ENCODE data around the gene VPS26B. TPM values are rescaled to one million over a fixed set of nuclear protein-coding genes. Genes with fewer than 3 reads are reported as not detected.

The VPS26B gene
- total and polyA plus RNA-seq, 5 experiments from 2014 or later = 47.8 to 70.1 (median 62.5) TPM

DNA sequence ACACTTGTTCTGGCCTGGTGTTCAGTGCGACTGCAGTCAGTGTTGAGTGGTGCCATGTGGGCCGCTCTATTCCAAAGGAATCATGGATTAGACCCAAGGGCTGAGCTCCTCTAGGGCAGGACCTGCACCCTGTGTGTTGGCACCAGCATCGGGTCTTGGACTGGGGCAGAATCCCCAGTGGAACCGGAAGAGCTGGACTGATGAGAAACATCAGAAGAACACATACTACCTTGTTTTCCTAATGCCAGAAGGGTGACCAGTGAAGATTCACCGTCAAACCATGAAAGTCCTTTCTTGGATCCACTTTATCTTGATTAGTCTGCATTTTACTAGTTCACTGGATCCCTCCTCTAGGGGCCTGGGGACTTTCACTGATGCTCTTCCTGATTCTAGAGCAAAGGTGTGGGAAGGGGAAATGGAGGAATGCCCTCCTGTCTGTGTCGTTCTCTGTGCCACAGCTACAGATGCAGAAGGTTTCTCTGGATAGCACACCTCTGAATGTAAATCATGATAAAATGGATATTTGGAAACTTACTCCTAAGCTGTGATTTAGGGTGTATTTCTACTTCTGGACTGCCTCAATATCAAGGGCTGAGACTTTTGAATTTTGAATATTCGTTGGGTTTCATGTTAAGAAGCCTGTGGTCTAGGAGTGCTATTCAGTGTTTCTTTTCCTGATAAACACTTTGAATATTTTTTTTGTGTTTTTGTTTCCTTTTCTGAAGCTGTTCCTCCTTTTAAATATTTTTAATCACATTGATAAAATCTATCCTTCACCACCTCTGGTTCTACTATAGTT lies 40.7 kb downstream of the VPS26B start:
- peaks cover 0 to 33% (median under 1%) of the 10 kb centered on the region in 3 donors for H3K36me3 Mint-ChIP-seq
- H3K4me3 Mint-ChIP-seq = no peak overlapping the region
- H3K27me3 Mint-ChIP-seq = no peaks in the 10 kb centered on the region
- no peak for ATAC-seq
- no peak for DNase-seq
- no peaks in the 10 kb centered on the region for H3K9me3 Mint-ChIP-seq
- POLR2A ChIA-PET = no interaction called here
- H3K27ac Mint-ChIP-seq = peak overlapping the region in 6 of 10 donors; percentile 1 to 77 (median 34)
- peaks cover 7 to 13% (median 10%) of the 10 kb centered on the region in 4 donors for H3K4me1 Mint-ChIP-seq

DNA sequence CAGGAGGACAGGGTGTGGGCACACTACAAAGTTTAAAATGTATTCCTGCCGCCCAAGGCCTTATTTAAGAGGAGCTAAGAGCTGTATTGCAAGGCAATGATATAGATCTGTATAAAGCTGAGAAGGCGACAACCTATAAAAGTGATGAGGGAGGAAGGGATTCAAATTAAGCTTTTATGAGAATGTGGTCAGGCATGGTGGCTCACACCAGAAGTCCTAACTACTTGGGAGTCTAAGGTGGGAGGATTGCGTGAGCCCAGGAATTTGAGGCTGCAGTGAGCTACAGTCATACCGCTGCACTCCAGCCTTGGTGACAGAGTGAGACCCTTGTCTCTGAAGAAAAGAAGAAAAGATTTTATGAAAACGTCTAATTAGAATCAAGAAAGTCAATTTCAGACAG lies 42.0 kb downstream of the VPS26B start:
- Mint-ChIP-seq H3K27ac (peak overlapping the region in 6 of 10 donors; percentile 9 to 67 (median 62)), H3K4me3 (no peak overlapping the region), H3K9me3 (no peaks in the 10 kb centered on the region), H3K36me3 (peaks cover 0 to 22% (median 0%) of the 10 kb centered on the region in 3 donors), H3K27me3 (peaks cover 0 to 7% (median 0%) of the 10 kb centered on the region in 5 donors), H3K4me1 (peaks cover 16 to 25% (median 21%) of the 10 kb centered on the region in 4 donors)
- POLR2A ChIA-PET = no interaction called here
- ATAC-seq (no peak), DNase-seq (no peak)

DNA sequence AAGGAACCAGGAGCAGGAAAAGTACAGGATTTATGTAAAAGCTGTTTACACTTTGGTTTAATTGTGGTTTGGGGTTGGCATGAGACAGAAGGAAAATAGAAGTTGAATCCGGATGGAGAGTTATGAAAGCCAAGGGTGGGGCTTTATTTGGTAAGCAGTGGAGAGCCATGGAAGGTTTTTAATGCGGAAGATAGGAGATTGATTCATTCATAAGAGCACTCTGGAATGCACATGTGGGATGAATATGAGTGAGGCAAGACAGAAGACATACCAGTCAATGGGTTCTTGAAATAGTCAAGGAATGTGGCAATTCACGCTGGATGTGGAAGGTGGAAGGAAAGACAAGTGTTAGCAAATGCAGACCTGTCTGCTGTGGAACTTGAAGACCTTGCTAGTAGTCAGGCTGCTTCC lies 42.4 kb downstream of the VPS26B start:
- H3K4me1 Mint-ChIP-seq = peaks cover 17 to 28% (median 23%) of the 10 kb centered on the region in 4 donors
- ATAC-seq = no peak
- no peaks in the 10 kb centered on the region for H3K9me3 Mint-ChIP-seq
- no peak for DNase-seq
- H3K36me3 Mint-ChIP-seq = peaks cover 0 to 22% (median 0%) of the 10 kb centered on the region in 3 donors
- no peak overlapping the region for H3K4me3 Mint-ChIP-seq
- H3K27me3 Mint-ChIP-seq = peaks cover 0 to 8% (median 0%) of the 10 kb centered on the region in 5 donors
- peak overlapping the region in 7 of 10 donors; percentile 9 to 67 (median 35) for H3K27ac Mint-ChIP-seq
- POLR2A ChIA-PET = interaction anchor here (0.6 kb wide), 1 partner anchor 70 kb away, joined by 5 read pairs; no protein-coding TSS in a partner anchor

DNA sequence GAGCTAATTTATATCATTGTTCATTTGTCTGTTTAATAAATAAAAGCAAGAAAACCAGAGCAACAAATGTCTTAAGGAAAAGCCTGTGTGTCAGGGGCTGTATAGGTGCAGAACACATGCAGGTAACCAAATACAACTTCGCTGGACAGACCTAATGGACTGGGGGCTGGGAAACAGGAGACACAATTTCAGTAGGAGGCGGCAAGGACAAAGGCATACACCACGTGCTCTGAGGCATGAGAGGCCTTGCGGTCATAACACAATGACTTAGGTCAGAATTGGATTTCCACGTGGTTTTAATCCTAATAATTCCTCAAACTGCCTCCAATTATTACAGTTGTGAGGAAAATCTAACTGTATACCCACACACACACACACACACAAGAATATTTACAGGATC lies 43.0 kb downstream of the VPS26B start:
- Mint-ChIP-seq H3K27ac (peak overlapping the region in 3 of 10 donors; percentile 9 to 57 (median 35)), H3K9me3 (no peaks in the 10 kb centered on the region), H3K4me1 (peaks cover 18 to 28% (median 21%) of the 10 kb centered on the region in 4 donors), H3K27me3 (peaks cover 0 to 11% (median 0%) of the 10 kb centered on the region in 5 donors), H3K4me3 (no peak overlapping the region), H3K36me3 (peaks cover 0 to 17% (median 0%) of the 10 kb centered on the region in 3 donors)
- ATAC-seq = no peak
- no peak for DNase-seq
- POLR2A ChIA-PET = interaction anchor here (0.6 kb wide), 1 partner anchor 71 kb away, joined by 5 read pairs; no protein-coding TSS in a partner anchor

DNA sequence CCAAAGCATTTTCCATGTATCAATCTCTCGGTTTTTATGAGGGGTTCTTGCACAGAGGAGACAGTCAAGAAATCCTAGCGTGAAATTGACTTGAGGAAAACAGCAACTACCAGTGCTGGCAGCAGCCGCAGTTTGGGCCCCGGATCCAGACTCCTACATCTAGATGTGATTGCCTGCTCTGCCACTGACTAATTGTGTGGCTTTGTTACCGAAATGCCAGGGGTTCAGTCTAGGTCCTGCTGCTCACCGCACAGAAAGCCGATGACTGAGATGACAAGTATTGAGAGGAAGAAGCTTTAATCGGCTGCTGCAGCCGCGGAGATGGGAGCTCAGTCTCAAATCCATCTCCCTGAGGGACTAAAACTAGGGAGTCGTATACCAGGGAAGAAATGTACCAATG lies 43.5 kb downstream of the VPS26B start:
- Mint-ChIP-seq H3K4me3 (no peak overlapping the region), H3K36me3 (peaks cover 0 to 16% (median 0%) of the 10 kb centered on the region in 3 donors), H3K9me3 (no peaks in the 10 kb centered on the region), H3K27me3 (peaks cover 0 to 14% (median 0%) of the 10 kb centered on the region in 5 donors), H3K27ac (peak overlapping the region in 3 of 10 donors; percentile 70 to 84 (median 72)), H3K4me1 (peaks cover 20 to 33% (median 25%) of the 10 kb centered on the region in 4 donors)
- POLR2A ChIA-PET = no interaction called here
- ATAC-seq (no peak), DNase-seq (no peak)

DNA sequence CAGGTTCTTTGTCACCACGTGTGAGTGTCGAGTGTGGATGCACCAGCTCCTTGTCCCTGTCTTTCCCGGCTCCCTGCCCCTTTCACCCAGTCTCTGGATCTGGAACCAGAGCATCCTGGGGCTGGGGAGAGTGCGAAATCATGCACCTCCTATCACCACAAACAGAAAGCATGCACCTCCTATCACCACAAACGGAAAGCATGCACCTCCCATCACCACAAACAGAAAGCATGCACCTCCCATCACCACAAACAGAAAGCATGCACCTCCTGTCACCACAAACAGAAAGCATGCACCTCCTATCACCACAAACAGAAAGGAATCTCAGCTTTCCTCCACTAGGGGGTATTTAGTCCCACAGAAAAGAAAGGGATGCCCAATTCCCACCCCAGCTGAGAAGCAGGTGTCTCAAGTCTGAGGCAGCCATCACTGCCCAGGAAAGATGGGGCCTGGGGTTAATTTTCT lies 45.8 kb downstream of the VPS26B start:
- ATAC-seq (peak; percentile 35 to 44), DNase-seq (peak in 3 of 10 donors; percentile 21 to 32 (median 26))
- POLR2A ChIA-PET = interaction anchor here (2.8 kb wide), 1 partner anchor 46 kb away, joined by 7 read pairs; the partner anchor contains the start of gene VPS26B
- peaks cover 0 to 19% (median 0%) of the 10 kb centered on the region in 5 donors for H3K27me3 Mint-ChIP-seq
- peak overlapping the region in 6 of 10 donors; percentile 3 to 76 (median 37) for H3K27ac Mint-ChIP-seq
- no peaks in the 10 kb centered on the region for H3K9me3 Mint-ChIP-seq
- H3K4me1 Mint-ChIP-seq = peaks cover 26 to 49% (median 47%) of the 10 kb centered on the region in 4 donors
- H3K36me3 Mint-ChIP-seq = peaks cover 0 to 3% (median 0%) of the 10 kb centered on the region in 3 donors
- H3K4me3 Mint-ChIP-seq = peak overlapping the region in 8 of 10 donors; percentile 4 to 50 (median 16)

DNA sequence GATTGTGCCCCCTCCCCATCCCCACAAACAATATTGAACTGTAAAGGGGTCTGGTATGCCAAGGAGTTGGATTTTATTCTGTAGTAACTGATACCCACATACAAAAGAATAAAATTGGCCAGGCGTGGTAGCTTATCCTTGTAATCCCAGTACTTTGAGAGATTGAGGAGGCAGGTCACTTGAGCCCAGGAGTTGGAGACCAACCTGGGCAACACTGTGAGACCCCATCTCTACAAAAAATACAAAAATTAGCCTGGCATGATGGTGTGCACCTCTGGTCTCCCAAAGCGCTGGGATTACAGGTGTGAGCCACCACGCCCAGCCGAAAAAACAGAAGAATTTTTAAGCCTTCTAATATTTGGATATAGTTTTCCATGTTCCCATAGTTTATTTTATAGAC lies 47.5 kb downstream of the VPS26B start:
- DNase-seq (no peak), ATAC-seq (no peak)
- H3K27ac Mint-ChIP-seq = peak overlapping the region in 1 of 10 donors; percentile 11

DNA sequence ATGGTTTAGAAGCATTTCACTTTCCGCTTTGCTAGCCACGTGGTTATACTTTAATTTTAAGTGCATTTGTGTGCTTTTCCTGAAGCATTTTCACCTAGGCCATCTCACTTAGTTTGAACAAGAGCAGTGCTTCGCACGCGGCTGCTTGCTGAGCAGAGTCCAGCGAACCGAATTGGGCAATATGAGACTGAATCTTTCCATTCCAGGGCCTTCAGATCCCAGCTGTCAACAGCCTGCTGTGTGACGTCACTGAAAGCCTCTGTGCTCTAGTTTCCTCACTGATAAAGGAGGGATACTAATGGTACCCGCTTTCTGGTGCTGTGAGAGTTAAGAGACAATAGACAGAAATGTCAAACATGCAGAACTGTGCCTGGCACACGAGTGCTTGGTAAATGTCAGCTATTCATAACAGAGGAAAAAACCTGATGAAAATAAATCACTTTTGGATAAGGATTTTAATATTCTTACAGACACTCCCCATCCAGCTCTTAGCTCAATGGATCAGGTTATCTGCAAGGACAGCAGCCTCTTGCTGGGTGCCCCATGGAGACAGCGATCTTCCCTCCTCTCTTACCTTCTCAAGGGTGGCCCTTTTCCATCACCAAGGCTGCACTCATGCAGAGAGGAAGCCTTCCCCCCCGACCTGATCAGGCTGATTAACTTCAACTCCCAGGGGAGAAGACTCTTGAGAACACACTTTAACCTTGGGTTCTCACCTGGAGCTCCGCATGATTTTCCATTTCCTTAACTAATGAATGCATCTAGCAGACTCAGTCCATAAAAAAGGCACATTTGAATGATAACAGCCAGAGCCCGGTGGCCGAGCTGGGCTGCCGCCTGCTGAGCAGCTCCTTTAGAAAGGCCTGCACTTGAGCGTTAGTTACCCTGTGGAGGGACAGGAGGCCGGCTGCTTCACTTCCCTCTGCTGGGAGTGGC lies 48.2 kb downstream of the VPS26B start:
- ATAC-seq (no peak), DNase-seq (no peak)
- Mint-ChIP-seq H3K27me3 (peaks cover 0 to 27% (median 0%) of the 10 kb centered on the region in 5 donors), H3K4me3 (peak overlapping the region in 3 of 10 donors; percentile 0 to 34 (median 22)), H3K36me3 (no peaks in the 10 kb centered on the region), H3K4me1 (peaks cover 27 to 64% (median 53%) of the 10 kb centered on the region in 4 donors), H3K9me3 (no peaks in the 10 kb centered on the region), H3K27ac (peak overlapping the region in 4 of 10 donors; percentile 33 to 72 (median 48))
- POLR2A ChIA-PET = interaction anchor here (0.7 to 4.7 kb wide), 4 partner anchors 19 to 48 kb away, joined by 3 to 41 read pairs (median 4); partner anchors contain the start of genes ACAD8, NCAPD3 and VPS26B

More for the DNA sequence above, 47.5 kb downstream of the VPS26B start:
- H3K36me3 Mint-ChIP-seq = no peaks in the 10 kb centered on the region
- H3K4me3 Mint-ChIP-seq = no peak overlapping the region
- peaks cover 24 to 59% (median 51%) of the 10 kb centered on the region in 4 donors for H3K4me1 Mint-ChIP-seq
- H3K9me3 Mint-ChIP-seq = no peaks in the 10 kb centered on the region
- peaks cover 0 to 24% (median 0%) of the 10 kb centered on the region in 5 donors for H3K27me3 Mint-ChIP-seq
- POLR2A ChIA-PET = no interaction called here

DNA sequence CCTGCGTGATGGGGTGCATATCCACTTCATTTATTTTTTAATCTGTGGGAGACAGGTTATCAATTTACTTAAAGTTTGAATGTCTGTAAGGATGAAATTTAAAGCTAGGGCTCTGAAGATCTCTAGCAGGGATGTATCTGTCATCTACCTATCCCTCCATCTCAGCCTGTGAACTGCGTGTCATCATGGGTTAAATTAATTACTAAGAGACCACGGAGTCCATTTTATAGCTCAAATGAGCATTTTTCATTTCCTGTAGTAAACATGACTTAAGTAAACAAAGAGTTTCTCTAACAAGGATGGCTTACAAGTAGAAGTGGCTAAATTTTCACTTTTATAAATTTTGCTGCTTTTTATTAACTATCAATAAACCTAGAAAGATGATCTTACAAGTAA lies 48.8 kb downstream of the VPS26B start:
- peaks cover 0 to 27% (median 0%) of the 10 kb centered on the region in 5 donors for H3K27me3 Mint-ChIP-seq
- H3K27ac Mint-ChIP-seq = peak overlapping the region in 2 of 10 donors; percentile 5 to 43
- ATAC-seq (no peak), DNase-seq (no peak)
- POLR2A ChIA-PET = interaction anchor here (0.7 to 4.7 kb wide), 6 partner anchors 20 to 89 kb away, joined by 3 to 41 read pairs (median 4); partner anchors contain the start of genes ACAD8, NCAPD3 and VPS26B
- no peaks in the 10 kb centered on the region for H3K36me3 Mint-ChIP-seq
- H3K9me3 Mint-ChIP-seq = peaks cover 0 to 2% (median 0%) of the 10 kb centered on the region in 9 donors
- peak overlapping the region in 4 of 10 donors; percentile 0 to 99 (median 32) for H3K4me3 Mint-ChIP-seq
- H3K4me1 Mint-ChIP-seq = peaks cover 25 to 64% (median 53%) of the 10 kb centered on the region in 4 donors

DNA sequence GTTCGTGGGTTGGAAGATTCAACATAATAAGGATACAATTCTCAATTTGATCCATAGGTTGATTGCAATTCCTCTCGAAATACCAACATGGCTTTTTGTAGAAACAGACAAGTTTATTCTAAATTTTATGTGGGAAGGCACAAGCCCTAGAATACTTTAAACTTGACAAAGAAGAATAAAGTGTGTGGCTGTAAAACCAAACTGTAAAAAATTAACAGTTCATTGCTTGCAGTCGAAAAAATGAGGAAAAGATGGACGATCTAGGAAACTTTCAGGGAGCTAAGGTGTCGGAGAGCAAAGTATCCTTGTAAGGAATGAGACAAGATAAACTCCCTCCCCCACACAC lies 50.7 kb downstream of the VPS26B start:
- POLR2A ChIA-PET = interaction anchor here (4.7 kb wide), 1 partner anchor 51 kb away, joined by 41 read pairs; the partner anchor contains the start of genes NCAPD3 and VPS26B
- peak overlapping the region; percentile 86 to 99 (median 94) for H3K4me3 Mint-ChIP-seq
- peak overlapping the region; percentile 64 to 95 (median 92) for H3K27ac Mint-ChIP-seq
- peaks cover 0 to 3% (median 0%) of the 10 kb centered on the region in 3 donors for H3K36me3 Mint-ChIP-seq
- DNase-seq (no peak), ATAC-seq (no peak)
- peaks cover 0 to 37% (median 0%) of the 10 kb centered on the region in 5 donors for H3K27me3 Mint-ChIP-seq
- peaks cover 23 to 60% (median 50%) of the 10 kb centered on the region in 4 donors for H3K4me1 Mint-ChIP-seq
- H3K9me3 Mint-ChIP-seq = peaks cover 0 to 11% (median 0%) of the 10 kb centered on the region in 9 donors

DNA sequence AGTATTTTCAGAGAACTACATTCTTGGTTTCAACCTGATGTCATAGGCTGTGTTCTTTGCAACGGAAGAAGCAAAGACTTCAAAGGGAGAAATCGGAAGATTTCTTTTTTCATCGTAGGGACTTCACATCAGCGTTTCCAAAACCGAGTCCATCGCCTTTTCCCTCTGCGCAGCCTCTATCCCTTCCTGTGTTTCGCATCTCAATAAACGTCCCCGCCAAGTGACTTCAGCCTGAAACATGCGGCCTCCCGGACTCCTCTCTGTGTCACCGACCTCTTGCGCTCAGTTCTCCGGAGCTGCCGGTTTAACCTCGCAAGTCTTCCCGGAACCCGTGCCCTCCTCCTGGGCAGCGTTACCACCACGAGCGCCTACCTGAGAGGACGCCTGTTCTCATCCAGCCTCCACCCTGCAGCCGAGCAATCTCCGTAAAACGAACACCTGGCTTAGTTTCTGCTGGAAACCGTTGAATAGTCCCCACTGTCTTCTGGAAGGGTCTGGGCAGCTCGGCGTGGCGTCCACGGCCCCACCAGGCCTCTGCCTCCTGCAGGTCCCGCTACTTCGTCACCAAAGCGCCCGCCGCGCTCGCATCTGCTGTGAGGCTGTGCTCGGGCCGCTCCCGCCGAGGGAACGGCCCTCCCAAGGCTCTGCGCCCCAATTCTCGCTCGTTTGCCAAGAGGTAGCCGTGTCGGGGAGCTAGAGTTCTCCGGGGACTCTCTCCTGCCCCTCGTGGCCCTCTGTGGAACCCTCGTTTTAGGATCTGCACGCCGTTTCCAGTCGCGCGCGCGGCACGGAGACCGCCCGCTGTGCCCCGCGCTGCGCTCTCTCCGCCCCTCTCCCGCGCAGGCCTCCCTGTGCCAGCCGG lies 51.3 kb downstream of the VPS26B start, which contains the start of gene GLB1L3:
GLB1L3 (plus strand) TSS at position 846 of the 862 bp plus-strand sequence. CDS start 362 bp downstream, outside the sequence.
- H3K4me1 Mint-ChIP-seq = peaks cover 18 to 54% (median 44%) of the 10 kb centered on the region in 4 donors
- peak within 1 kb of the TSS; percentile 64 to 95 (median 92) for H3K27ac Mint-ChIP-seq
- H3K27me3 Mint-ChIP-seq = peaks cover 0 to 38% (median 0%) of the 10 kb centered on the region in 5 donors
- peaks cover 0 to 3% (median 0%) of the 10 kb centered on the region in 3 donors for H3K36me3 Mint-ChIP-seq
- POLR2A ChIA-PET = interaction anchor here (1.8 to 4.7 kb wide), 2 partner anchors 22 to 51 kb away, joined by 10 to 41 read pairs; partner anchors contain the start of genes ACAD8, NCAPD3 and VPS26B
- ATAC-seq (peak; percentile 90 to 91), DNase-seq (peak; percentile 52 to 86 (median 78))
- H3K9me3 Mint-ChIP-seq = peaks cover 0 to 11% (median 0%) of the 10 kb centered on the region in 9 donors
- H3K4me3 Mint-ChIP-seq = peak within 1 kb of the TSS; percentile 86 to 99 (median 94)

All from naive thymus-derived CD8-positive, alpha-beta T cell (primary cell).